ENCODE measurements around the gene TMCO5A. TPM values are rescaled to one million over a fixed set of nuclear protein-coding genes. Genes with fewer than 3 reads are reported as not detected.

The TMCO5A gene
- total and polyA plus RNA-seq, 2 donors (not counting 1 experiment from before 2014, with no cell fraction given), result not detected

DNA sequence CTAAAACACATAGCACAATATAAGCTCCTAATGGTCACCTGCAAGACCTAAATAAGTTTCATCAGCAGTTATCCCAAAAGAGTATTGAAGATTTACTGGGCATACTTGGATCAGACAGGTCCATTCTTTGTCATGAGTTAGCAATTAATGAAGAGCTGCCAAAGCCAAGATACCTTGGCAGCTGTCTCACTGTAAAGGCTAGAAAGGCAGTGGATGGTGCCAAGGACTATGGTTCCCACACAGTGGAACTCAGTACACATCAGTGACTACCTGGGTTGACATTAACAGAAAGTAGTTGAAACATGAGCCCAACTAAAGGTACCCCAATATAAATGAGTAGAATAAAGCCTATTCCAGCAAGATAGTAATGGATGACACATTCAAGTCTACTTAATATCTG, 41.1 kb upstream of the TMCO5A start:
- ChIA-PET CTCF (interaction anchor here (1.8 to 2.6 kb wide), 2 partner anchors 8 to 12 kb away, joined by 6 to 12 read pairs; no protein-coding TSS in a partner anchor), POLR2A (no interaction called here)
- Histone ChIP-seq H3K27ac (ENCODE audit: low read length in 2 of 2) (no peak overlapping the region), H3K36me3 (replicated peaks in 1 of 2; ENCODE audit: control extremely low read depth in 1 of 2, control insufficient read depth in 1 of 2, extremely low read depth in 1 of 2, insufficient read depth in 2 of 2, low read length in 1 of 2) (no peaks in the 10 kb centered on the region), H4K20me1 (ENCODE audit: control insufficient read depth, insufficient read depth, low read length, poor library complexity, severe bottlenecking) (no peaks in the 10 kb centered on the region), H3K4me3 (ENCODE audit: control extremely low read depth in 1 of 5, extremely low read depth in 1 of 5, insufficient read depth in 1 of 5, low read depth in 2 of 5, low read length in 4 of 5) (no peak overlapping the region), H3K9ac (ENCODE audit: low read length) (no peak overlapping the region), H2AFZ (ENCODE audit: insufficient read depth, low read depth, low read length, poor library complexity, severe bottlenecking) (no peak overlapping the region), H3K27me3 (replicated peaks in 1 of 4; ENCODE audit: control extremely low read depth in 1 of 4, control insufficient read depth in 3 of 4, insufficient read depth in 4 of 4, low read length in 3 of 4) (no peaks in the 10 kb centered on the region), H3K4me2 (replicated peaks; ENCODE audit: low read depth, low read length, poor library complexity, severe bottlenecking) (no peak overlapping the region), H3K79me2 (ENCODE audit: control insufficient read depth, insufficient read depth, low read length) (no peaks in the 10 kb centered on the region), H3K9me3 (ENCODE audit: control extremely low read depth in 1 of 3, control insufficient read depth in 2 of 3, insufficient read depth in 1 of 3, low read length in 2 of 3) (no peaks in the 10 kb centered on the region), H3K4me1 (ENCODE audit: control insufficient read depth in 2 of 2, insufficient read depth in 2 of 2, low read length in 2 of 2) (no peaks in the 10 kb centered on the region)
- no peak for DNase-seq
- ATAC-seq (ENCODE audit: low read depth), result no peak
- Mint-ChIP-seq H3K27me3 (peaks cover 18% of the 10 kb centered on the region), H3K4me3 (no peak overlapping the region), H3K9me3 (ENCODE audit: insufficient read depth) (no peaks in the 10 kb centered on the region), H3K27ac (no peak overlapping the region), H3K4me1 (no peaks in the 10 kb centered on the region)
- TF ChIP-seq, protein P1, sequence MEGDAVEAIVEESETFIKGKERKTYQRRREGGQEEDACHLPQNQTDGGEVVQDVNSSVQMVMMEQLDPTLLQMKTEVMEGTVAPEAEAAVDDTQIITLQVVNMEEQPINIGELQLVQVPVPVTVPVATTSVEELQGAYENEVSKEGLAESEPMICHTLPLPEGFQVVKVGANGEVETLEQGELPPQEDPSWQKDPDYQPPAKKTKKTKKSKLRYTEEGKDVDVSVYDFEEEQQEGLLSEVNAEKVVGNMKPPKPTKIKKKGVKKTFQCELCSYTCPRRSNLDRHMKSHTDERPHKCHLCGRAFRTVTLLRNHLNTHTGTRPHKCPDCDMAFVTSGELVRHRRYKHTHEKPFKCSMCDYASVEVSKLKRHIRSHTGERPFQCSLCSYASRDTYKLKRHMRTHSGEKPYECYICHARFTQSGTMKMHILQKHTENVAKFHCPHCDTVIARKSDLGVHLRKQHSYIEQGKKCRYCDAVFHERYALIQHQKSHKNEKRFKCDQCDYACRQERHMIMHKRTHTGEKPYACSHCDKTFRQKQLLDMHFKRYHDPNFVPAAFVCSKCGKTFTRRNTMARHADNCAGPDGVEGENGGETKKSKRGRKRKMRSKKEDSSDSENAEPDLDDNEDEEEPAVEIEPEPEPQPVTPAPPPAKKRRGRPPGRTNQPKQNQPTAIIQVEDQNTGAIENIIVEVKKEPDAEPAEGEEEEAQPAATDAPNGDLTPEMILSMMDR (IDR thresholded peaks at IDR 0.05), result no peak
- intact Hi-C loops (cut with micrococcal nuclease), result loop anchor here (5.0 kb wide), 2 partner anchors 459 to 1391 kb away; no protein-coding TSS in a partner anchor

DNA sequence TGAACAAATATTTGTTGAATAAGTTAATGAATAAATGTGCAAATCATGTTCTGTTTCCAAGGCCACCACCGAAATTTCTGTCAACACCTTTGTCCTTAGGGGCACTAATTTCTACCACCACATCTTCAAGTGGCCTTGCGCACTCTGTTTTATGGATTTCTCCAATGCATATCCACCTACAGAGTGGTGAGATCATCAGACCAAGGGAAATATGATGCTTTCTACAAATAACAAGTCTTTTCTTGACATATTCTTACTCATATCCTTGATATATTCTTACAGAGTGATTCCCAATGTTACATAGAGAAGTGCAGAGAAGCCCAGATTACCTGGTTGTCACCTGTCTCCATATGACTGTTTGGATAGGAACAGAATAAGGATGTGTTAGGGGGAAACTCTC, 36.1 kb upstream of the TMCO5A start:
- H3K36me3 ChIP-seq (replicated peaks in 1 of 2; ENCODE audit: control extremely low read depth in 1 of 2, control insufficient read depth in 1 of 2, extremely low read depth in 1 of 2, insufficient read depth in 2 of 2, low read length in 1 of 2), result no peaks in the 10 kb centered on the region
- H3K9me3 ChIP-seq (ENCODE audit: control extremely low read depth in 1 of 3, control insufficient read depth in 2 of 3, insufficient read depth in 1 of 3, low read length in 2 of 3), result no peaks in the 10 kb centered on the region
- H3K27ac ChIP-seq (ENCODE audit: low read length in 2 of 2), result no peak overlapping the region
- TF ChIP-seq, protein P1 (IDR thresholded peaks at IDR 0.05), result no peak
- TF ChIP-seq EZH2 (IDR thresholded peaks at IDR 0.05; ENCODE audit: borderline replicate concordance, insufficient read depth, low read depth, low read length, poor library complexity, severe bottlenecking), result no peak
- ATAC-seq (ENCODE audit: low read depth), result no peak
- CTCF ChIA-PET, result no interaction called here
- H3K4me3 Mint-ChIP-seq, result no peak overlapping the region
- no peak overlapping the region for H3K27ac Mint-ChIP-seq
- H3K4me1 ChIP-seq (ENCODE audit: control insufficient read depth in 2 of 2, insufficient read depth in 2 of 2, low read length in 2 of 2), result no peaks in the 10 kb centered on the region
- no peak overlapping the region for H3K4me2 ChIP-seq (replicated peaks; ENCODE audit: low read depth, low read length, poor library complexity, severe bottlenecking)
- peaks cover 16% of the 10 kb centered on the region for H3K27me3 Mint-ChIP-seq
- no peak overlapping the region for H3K9ac ChIP-seq (ENCODE audit: low read length)
- H2AFZ ChIP-seq (ENCODE audit: insufficient read depth, low read depth, low read length, poor library complexity, severe bottlenecking), result no peak overlapping the region
- H4K20me1 ChIP-seq (ENCODE audit: control insufficient read depth, insufficient read depth, low read length, poor library complexity, severe bottlenecking), result no peaks in the 10 kb centered on the region
- no peaks in the 10 kb centered on the region for H3K4me1 Mint-ChIP-seq
- no peaks in the 10 kb centered on the region for H3K27me3 ChIP-seq (replicated peaks in 1 of 4; ENCODE audit: control extremely low read depth in 1 of 4, control insufficient read depth in 3 of 4, insufficient read depth in 4 of 4, low read length in 3 of 4)
- POLR2A ChIA-PET, result no interaction called here
- WGBS (ENCODE audit: insufficient coverage), result no CpG with 5 or more reads among the region's 2 CpGs
- intact Hi-C loops (cut with micrococcal nuclease), result no loop called here
- DNase-seq, result no peak
- H3K4me3 ChIP-seq (ENCODE audit: control extremely low read depth in 1 of 5, extremely low read depth in 1 of 5, insufficient read depth in 1 of 5, low read depth in 2 of 5, low read length in 4 of 5), result no peak overlapping the region
- H3K9me3 Mint-ChIP-seq (ENCODE audit: insufficient read depth), result no peaks in the 10 kb centered on the region
- H3K79me2 ChIP-seq (ENCODE audit: control insufficient read depth, insufficient read depth, low read length), result no peaks in the 10 kb centered on the region

All from B cell (primary cell).